CD4-positive, CD25-positive, alpha-beta regulatory T cell (primary cell): ENCODE data around the gene NPIPA3. TPM values are rescaled to one million over a fixed set of nuclear protein-coding genes. Genes with fewer than 3 reads are reported as not detected.
"Not testable (repeated sequence)": the region's sequence is repeated elsewhere in the genome, so short reads cannot be mapped to it uniquely, and the experiment has no call there.

Source experiments
- ATAC-seq, 2 donors: fragments of 150-1000 bp; cut with Tn5 transposase; one replicate each; pipeline ENCODE4 v1.10.0; 2021; ENCODE audit warnings: low read depth in 2 of 2, moderate number of reproducible peaks in 2 of 2, moderate library complexity in 1 of 2
- DNase-seq, 3 donors: peaks; one replicate each; pipeline versions ENCODE4 v3.0.0 to v3.0.0-alpha.2; 2012 to 2022; ENCODE audit warnings: mixed read lengths in 1 of 3
- H3K27ac ChIP-seq: one replicate; pipeline ENCODE4 v1.7.0; 2013; ENCODE audit warnings: mild to moderate bottlenecking, low read length; ENCODE audit not compliant: insufficient read depth, poor library complexity, severe bottlenecking
- H3K27me3 ChIP-seq: one replicate; pipeline ENCODE4 v1.7.0; 2013; ENCODE audit warnings: low read length; ENCODE audit not compliant: control insufficient read depth, insufficient read depth
- H3K36me3 ChIP-seq: one replicate; pipeline ENCODE4 v1.7.0; 2013; ENCODE audit warnings: mild to moderate bottlenecking, low read length, moderate library complexity; ENCODE audit not compliant: control insufficient read depth, insufficient read depth
- H3K4me1 ChIP-seq: 2 replicates; pipeline ENCODE4 v1.7.0; 2013; ENCODE audit warnings: mild to moderate bottlenecking, low read length; ENCODE audit not compliant: insufficient read depth, control insufficient read depth, poor library complexity, severe bottlenecking
- H3K4me3 ChIP-seq: one replicate; pipeline ENCODE4 v1.7.0; 2013; ENCODE audit warnings: low read depth, mild to moderate bottlenecking, low read length, moderate library complexity
- H3K9me3 ChIP-seq, 2 experiments: 1 replicate in 1 of 2; 2 replicates in 1 of 2; pipeline ENCODE4 v1.7.0; 2013; ENCODE audit warnings: low read length in 2 of 2, mild to moderate bottlenecking in 1 of 2, moderate library complexity in 1 of 2; ENCODE audit not compliant: control insufficient read depth in 2 of 2
- H3K27ac Mint-ChIP-seq, 3 donors: one replicate each; pipeline ENCODE4 v1.8.0; 2020 to 2022; ENCODE audit warnings: mild to moderate bottlenecking in 3 of 3, mixed read lengths in 3 of 3, moderate library complexity in 2 of 3
- H3K27me3 Mint-ChIP-seq: one replicate; pipeline ENCODE4 v1.8.0; 2022; ENCODE audit warnings: mild to moderate bottlenecking, mixed read lengths
- H3K36me3 Mint-ChIP-seq: one replicate; pipeline ENCODE4 v1.8.0; 2020; ENCODE audit warnings: mixed read lengths
- H3K4me1 Mint-ChIP-seq, 4 donors: one replicate each; pipeline ENCODE4 v1.8.0; 2020 to 2022; ENCODE audit warnings: mixed read lengths in 4 of 4, mild to moderate bottlenecking in 1 of 4
- H3K4me3 Mint-ChIP-seq, 4 donors: one replicate each; pipeline ENCODE4 v1.8.0; 2020 to 2022; ENCODE audit warnings: mild to moderate bottlenecking in 4 of 4, mixed read lengths in 4 of 4, moderate library complexity in 3 of 4
- H3K9me3 Mint-ChIP-seq, 7 donors: one replicate each; pipeline ENCODE4 v1.8.0; 2020 to 2022; ENCODE audit warnings: mixed read lengths in 7 of 7, mild to moderate bottlenecking in 3 of 7, moderate library complexity in 2 of 7
- polyA plus RNA-seq, 4 donors: library from polyadenylated mRNA; unstranded; fragments of 300-500 nt; fragmentation: Illumina TruSeq; gene quantifications; one replicate each; pipeline ENCODE4 v1.2.3, GENCODE V29; 2021
- total RNA-seq: library from RNA; stranded (reverse); gene quantifications from one replicate; pipeline ENCODE4 v1.2.3, GENCODE V29; 2022

Gene NPIPA3
- total and polyA plus RNA-seq, 5 donors from 2014 or later, result 0.86 TPM; not detected in 4

DNA sequence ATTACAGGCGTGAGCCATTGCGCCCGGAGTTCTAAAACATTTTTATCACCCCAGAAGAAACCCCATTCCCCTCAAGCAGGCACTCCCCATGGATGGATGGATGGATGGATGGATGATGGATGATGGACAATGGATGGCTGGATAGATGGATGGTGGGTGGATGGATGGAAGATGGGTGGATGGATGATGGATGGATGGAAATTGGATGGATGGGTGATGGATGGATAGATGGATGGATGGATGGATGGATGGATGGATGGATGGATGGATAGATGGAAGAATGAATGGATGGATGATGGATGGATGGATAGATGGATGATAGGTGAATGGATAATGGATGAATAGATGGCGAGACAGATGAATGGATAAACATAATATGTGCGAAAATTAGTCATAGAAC, 25.6 kb upstream of the NPIPA3 start:
- no peaks in the 10 kb centered on the region for H3K36me3 Mint-ChIP-seq
- H3K27me3 Mint-ChIP-seq, result peaks cover 8% of the 10 kb centered on the region
- Histone ChIP-seq H3K4me3 (no peak overlapping the region), H3K9me3 (no peaks in the 10 kb centered on the region), H3K27ac (no peak overlapping the region), H3K36me3 (no peaks in the 10 kb centered on the region), H3K27me3 (peaks cover 2% of the 10 kb centered on the region), H3K4me1 (no peaks in the 10 kb centered on the region)
- no peak overlapping the region for H3K27ac Mint-ChIP-seq
- H3K4me3 Mint-ChIP-seq, result no peak overlapping the region
- H3K9me3 Mint-ChIP-seq, result peaks cover 0 to 2% (median 0%) of the 10 kb centered on the region in 7 donors
- ATAC-seq (no peak), DNase-seq (no peak)
- H3K4me1 Mint-ChIP-seq, result peaks cover 7 to 12% (median 7%) of the 10 kb centered on the region in 4 donors

DNA sequence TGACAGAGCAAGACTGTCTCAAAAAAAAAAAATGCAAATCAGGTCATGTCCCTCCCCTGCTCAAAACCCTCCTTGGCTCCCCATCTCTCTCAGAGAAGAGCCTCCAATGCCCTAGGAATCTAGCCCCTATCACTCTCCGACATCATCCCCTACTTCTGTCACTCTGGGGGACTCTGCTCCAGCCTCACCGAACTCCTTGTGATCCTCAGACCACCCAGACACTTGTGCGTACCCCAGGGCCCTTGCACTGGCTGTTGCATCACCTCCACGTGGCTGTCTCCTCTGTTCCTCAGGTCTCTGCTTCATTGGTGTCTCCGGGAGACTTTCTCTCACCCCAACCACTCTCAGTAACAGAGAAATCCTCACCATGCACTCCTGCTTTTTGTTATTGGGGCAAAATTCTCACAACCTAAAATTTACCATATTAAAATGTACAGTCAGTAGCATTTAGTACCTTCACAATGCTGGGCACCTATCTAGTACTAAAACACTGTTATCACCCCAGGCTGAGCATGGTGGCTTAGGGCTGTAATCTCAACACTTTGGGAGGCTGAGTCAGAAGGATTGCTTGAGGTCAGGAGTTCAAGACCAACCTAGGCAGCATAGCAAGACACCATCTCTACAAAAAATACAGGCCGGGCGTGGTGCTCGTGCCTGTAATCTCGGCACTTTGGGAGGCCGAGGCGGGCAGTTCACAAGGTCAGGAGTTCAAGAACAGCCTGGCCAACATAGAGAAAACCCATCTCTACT, 24.3 kb upstream of the NPIPA3 start:
- DNase-seq (no peak), ATAC-seq (no peak)
- no peak overlapping the region for H3K27ac Mint-ChIP-seq
- H3K4me3 ChIP-seq, result no peak overlapping the region
- no peaks in the 10 kb centered on the region for H3K4me1 ChIP-seq
- H3K9me3 Mint-ChIP-seq, result peaks cover 0 to 2% (median 0%) of the 10 kb centered on the region in 7 donors
- no peak overlapping the region for H3K27ac ChIP-seq
- H3K9me3 ChIP-seq, result no peaks in the 10 kb centered on the region
- peaks cover 8% of the 10 kb centered on the region for H3K27me3 Mint-ChIP-seq
- no peaks in the 10 kb centered on the region for H3K36me3 Mint-ChIP-seq
- H3K27me3 ChIP-seq, result peaks cover 2% of the 10 kb centered on the region
- H3K36me3 ChIP-seq, result no peaks in the 10 kb centered on the region
- H3K4me3 Mint-ChIP-seq, result no peak overlapping the region
- H3K4me1 Mint-ChIP-seq, result peaks cover 2 to 4% (median 2%) of the 10 kb centered on the region in 4 donors

DNA sequence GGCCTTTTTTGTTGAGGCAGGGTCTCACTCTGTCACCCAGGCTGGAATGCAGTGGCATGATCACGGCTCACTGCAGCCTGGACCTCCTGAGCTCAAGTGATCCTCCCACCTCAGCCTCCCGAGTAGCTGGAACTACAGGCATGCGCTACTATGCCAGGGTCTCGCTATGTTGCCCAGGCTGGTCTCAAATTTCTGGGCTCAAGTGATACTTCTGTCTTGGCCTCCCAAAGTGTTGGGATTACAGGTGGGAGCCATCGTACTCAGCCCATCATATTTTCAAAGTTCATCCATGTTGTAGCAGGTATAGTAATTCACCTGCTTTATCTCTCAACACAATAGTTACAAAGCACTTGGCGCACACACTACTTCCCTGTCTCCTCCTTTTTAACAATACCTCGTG, 22.8 kb upstream of the NPIPA3 start:
- not testable (repeated sequence) for H3K4me1 Mint-ChIP-seq, H3K36me3 Mint-ChIP-seq, DNase-seq, H3K36me3 ChIP-seq, H3K4me3 Mint-ChIP-seq, H3K9me3 ChIP-seq, H3K4me3 ChIP-seq, H3K27me3 Mint-ChIP-seq, H3K9me3 Mint-ChIP-seq, H3K27ac Mint-ChIP-seq, H3K4me1 ChIP-seq, H3K27me3 ChIP-seq, H3K27ac ChIP-seq, ATAC-seq

DNA sequence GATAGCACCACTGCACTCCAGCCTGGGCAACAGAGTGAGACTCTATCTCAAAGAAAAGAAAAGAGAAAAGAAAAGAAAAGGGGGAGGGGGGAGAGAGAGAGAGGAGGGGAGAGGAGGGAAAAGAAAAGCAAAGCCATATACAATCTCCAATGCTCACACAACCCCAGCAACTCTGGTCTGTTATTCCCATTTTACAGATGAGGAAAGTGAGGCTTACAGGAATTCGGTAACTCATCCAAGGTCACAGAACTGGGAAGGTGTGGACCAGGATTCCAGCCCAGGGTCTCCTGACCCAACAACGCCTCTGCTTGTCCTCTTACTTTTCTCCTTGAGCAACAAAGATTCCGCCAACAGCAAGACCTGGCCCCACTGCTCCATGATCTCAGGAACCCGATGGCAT, 22.1 kb upstream of the NPIPA3 start:
- no peak overlapping the region for H3K4me3 ChIP-seq
- H3K4me1 Mint-ChIP-seq, result no peaks in the 10 kb centered on the region
- H3K27me3 ChIP-seq, result peaks cover 2% of the 10 kb centered on the region
- H3K4me1 ChIP-seq, result no peaks in the 10 kb centered on the region
- H3K36me3 Mint-ChIP-seq, result no peaks in the 10 kb centered on the region
- no peak overlapping the region for H3K4me3 Mint-ChIP-seq
- peaks cover 8% of the 10 kb centered on the region for H3K27me3 Mint-ChIP-seq
- no peaks in the 10 kb centered on the region for H3K36me3 ChIP-seq
- DNase-seq (no peak), ATAC-seq (no peak)
- H3K9me3 ChIP-seq, result no peaks in the 10 kb centered on the region
- H3K27ac ChIP-seq, result no peak overlapping the region
- H3K9me3 Mint-ChIP-seq, result peaks cover 0 to 2% (median 0%) of the 10 kb centered on the region in 7 donors
- H3K27ac Mint-ChIP-seq, result no peak overlapping the region

DNA sequence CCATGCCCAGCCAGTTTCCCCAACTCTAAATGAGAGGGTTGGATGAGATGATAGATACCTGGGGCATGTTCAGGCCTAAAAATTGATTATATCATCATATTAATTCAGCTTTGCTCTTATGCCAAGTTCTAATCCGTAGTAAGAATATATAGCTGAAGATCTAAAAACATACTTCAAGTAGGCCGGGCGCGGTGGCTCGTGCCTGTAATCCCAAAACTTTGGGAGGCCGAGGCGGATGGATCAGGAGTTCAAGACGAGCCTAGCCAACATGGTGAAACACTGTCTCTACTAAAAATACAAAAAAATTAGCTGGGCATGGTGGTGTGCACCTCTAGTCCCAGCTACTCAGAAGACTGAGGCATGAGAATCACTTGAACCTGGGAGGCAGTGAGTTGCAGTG, 21.1 kb upstream of the NPIPA3 start:
- H3K4me3 ChIP-seq, result no peak overlapping the region
- DNase-seq (no peak), ATAC-seq (no peak)
- no peaks in the 10 kb centered on the region for H3K36me3 Mint-ChIP-seq
- H3K4me1 ChIP-seq, result no peaks in the 10 kb centered on the region
- no peaks in the 10 kb centered on the region for H3K4me1 Mint-ChIP-seq
- no peak overlapping the region for H3K27ac ChIP-seq
- peaks cover 8% of the 10 kb centered on the region for H3K27me3 Mint-ChIP-seq
- H3K9me3 Mint-ChIP-seq, result peaks cover 0 to 2% (median 0%) of the 10 kb centered on the region in 7 donors
- no peaks in the 10 kb centered on the region for H3K36me3 ChIP-seq
- peaks cover 2% of the 10 kb centered on the region for H3K27me3 ChIP-seq
- no peaks in the 10 kb centered on the region for H3K9me3 ChIP-seq
- H3K4me3 Mint-ChIP-seq, result no peak overlapping the region
- H3K27ac Mint-ChIP-seq, result no peak overlapping the region

DNA sequence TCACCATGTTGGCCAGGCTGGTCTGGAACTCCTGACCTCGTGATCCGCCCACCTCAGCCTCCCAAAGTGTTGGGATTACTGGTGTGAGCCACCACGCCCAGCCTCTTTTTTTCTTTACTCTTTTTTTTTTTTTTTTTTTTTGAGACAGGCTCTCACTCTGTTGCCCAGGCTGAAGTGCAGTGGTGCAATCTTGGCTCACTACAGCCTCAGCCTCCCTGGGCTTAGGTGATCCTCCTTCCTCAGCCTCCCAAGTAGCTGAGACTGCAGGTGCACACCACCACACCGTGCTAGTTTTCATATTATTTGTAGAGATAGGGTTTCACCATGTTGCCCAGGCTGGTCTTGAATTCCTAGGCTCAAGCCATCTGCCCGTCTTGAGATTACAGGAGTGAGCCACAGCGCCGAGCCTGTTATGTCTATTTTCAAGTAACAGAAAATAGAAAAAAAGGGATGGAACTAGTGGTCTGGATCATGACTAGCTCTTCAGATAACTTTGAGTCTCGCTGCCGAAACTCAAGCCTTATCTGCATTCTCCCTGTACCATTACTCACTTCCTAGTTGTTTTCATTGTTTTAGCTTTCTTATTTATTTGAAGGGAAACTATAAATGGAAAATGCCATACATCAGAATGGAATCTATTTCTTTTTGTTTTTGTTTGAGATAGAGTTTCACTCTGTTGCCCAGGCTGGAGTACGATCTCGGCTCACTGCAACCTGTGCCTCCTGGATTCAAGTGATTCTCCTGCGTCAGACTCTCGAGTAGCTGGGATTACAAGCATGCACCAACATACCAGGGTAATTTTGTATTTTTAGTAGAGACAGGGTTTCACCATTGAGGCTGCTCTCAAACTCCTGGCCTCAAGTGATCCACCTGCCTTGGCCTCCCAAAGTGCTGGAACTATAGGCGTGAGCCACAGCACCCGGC, 17.1 kb upstream of the NPIPA3 start:
- not testable (repeated sequence) for H3K27me3 Mint-ChIP-seq, H3K36me3 ChIP-seq, H3K27ac ChIP-seq, ATAC-seq, H3K27me3 ChIP-seq, H3K9me3 ChIP-seq, H3K27ac Mint-ChIP-seq, H3K4me1 ChIP-seq, H3K4me1 Mint-ChIP-seq, H3K4me3 ChIP-seq, H3K9me3 Mint-ChIP-seq, DNase-seq, H3K4me3 Mint-ChIP-seq, H3K36me3 Mint-ChIP-seq

DNA sequence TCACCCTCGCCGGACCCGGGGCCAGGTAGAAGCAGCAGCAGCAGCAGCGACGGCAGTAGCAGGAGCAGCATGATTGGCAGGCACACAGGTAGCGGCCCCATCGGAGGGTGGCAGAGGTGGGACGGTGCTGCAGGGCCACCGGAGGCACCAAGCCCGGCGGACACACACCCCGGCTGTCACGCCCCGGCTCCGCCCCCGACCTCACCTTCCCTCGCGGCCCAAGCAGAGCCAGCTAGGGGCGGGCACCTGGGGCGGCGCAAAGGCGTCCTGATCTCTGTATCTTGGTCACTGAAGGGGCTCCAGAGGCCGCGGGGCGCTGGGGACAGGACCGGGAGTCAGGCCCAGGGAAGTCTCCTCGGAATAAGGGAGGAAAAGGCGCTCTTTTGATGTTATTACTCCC, 9.1 kb upstream of the NPIPA3 start, which contains the start of gene PLA2G10:
Gene PLA2G10, minus strand, starts transcription at position 180 of the 400 bp plus-strand sequence. Its CDS starts 79 bp downstream, at position 101.
- H3K27ac ChIP-seq, DNase-seq, H3K27me3 Mint-ChIP-seq, H3K27me3 ChIP-seq, H3K4me1 Mint-ChIP-seq, H3K9me3 Mint-ChIP-seq, H3K4me1 ChIP-seq, H3K4me3 ChIP-seq, H3K36me3 ChIP-seq, H3K9me3 ChIP-seq, H3K27ac Mint-ChIP-seq, H3K36me3 Mint-ChIP-seq, ATAC-seq, H3K4me3 Mint-ChIP-seq: not testable (repeated sequence)
